HG03196 (cell line): ENCODE data around the gene SIT1.
"Not testable (repeated sequence)": the region's sequence is repeated elsewhere in the genome, so short reads cannot be mapped to it uniquely, and the experiment has no call there.

Source experiments
- ATAC-seq: cut with Tn5 transposase; IDR thresholded peaks from one replicate; pipeline ENCODE4 v1.9.1; 2021; ENCODE audit not compliant: unreplicated experiment

Gene SIT1

GRCh38 chr9:35660966-35661415 lies 10.3 kb upstream of the SIT1 start:
- ATAC-seq, result no peak

DNA sequence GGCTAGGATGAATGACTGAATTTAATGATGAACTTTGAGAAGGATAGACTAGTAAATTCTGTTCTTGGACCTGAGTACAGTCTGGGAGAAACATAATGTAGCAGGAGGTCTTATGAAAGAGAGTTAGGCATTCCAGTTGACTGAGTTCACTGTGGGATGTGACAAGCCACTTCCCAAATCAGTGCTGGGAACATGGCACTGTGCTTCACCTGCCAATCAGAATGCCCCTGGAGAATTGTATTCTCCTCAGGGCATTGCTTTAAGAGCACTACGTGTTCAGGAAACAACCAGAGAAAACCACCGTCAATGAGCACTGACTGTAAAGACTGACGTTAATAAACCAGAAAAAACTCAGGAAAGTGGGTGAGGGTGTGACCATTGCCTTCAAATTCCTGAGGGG lies 8.6 kb upstream of the SIT1 start:
- ATAC-seq, result no peak

DNA sequence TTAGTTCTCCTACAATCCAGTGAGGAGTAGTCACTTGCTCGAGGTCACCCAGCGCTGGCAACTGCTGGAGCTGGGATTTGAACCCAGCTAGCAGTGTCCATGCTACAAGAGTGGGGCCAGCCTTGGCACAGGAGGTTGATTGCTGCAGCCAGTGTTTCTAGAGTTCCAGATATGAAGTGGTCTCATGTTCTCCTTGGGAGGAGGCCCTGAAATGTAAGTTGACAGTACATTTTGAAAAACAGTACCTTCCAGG lies 8.2 kb upstream of the SIT1 start:
- ATAC-seq, result no peak

GRCh38 chr9:35658137-35658967 lies 7.6 kb upstream of the SIT1 start, which contains the start of gene CCDC107:
Gene CCDC107, plus strand, starts transcription at chr9:35658292. Its CDS starts 88 bp downstream, at chr9:35658380.
- peak; percentile 58 for ATAC-seq

- ATAC-seq, result peak; percentile 85
Measured at GRCh38 chr9:35657546-35658136, 6.9 kb upstream of the SIT1 start, which contains the start of gene RMRP. Gene RMRP, minus strand, starts transcription at chr9:35658019.

DNA sequence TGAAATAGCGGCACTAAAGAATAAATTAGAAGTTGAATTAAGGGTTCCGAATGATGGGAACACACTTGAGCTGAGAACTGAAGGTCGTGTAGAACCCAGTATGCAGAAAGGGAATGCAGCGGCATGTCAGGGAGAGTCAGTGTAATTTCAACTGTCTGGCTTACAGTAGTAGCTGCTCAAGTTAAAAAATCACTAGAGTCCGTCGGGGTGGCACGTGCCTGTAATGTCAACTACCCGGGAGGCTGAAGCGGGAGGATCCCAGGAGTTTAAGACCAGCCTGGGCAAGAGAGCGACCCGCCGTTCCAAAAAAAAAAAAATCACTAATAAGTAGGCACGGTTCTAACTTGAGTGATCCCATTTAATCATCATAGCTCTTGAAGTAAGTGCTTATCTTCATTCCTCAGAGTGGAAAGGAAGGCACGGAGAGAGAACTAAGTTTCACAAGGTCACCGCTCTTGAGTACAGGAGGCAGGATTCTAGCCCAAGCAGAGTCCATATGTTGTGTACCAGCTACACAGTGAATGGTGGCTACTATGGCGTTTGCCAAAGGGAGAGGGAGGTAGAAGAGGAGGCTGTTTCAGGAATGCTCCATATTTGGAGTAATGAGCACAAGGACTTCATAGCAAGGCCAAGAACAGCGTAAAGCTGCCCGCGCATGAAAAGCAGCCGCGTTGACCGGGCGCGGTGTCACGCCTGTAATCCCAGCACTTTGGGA lies 6.3 kb upstream of the SIT1 start:
- no peak for ATAC-seq

- ATAC-seq, result no peak
Measured at GRCh38 chr9:35656348-35656747, 5.6 kb upstream of the SIT1 start.

DNA sequence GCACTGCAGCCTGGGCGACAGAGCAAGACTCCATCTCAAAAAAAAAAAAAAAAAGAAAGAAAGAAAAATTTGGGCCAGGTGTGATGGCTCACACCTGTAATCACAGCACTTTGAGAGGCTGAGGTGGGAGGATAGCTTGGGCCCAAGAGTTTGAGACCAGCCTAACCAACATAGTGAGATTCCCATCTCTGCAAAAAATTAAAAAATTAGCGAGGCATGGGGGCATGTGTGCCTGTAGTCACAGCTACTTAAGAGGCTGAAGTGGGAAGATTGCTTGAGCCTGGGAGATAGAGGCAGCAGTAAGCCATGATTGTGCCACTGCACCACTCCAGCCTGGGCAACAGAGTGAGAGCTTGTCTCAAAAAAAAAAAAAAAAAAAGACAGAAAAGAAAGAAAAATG lies 2.9 kb upstream of the SIT1 start:
- no peak for ATAC-seq

DNA sequence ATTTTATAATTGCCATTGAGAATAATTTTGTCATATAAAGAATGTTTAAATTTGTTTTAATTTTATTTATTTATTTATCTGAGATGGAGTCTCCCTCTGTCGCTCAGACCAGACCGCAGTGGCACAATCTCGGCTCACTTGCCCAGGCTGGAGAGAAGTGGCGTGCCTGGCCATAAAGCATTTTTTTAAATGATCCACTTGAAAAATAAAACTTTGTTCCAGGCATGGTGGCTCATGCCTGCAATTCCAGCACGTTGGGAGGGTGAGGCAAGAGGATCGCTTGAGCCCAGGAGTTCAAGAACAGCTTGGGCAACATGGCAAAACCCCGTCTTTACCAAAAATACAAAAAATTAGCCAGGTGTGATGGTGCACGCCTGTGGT lies 2.1 kb upstream of the SIT1 start:
- ATAC-seq, result no peak

DNA sequence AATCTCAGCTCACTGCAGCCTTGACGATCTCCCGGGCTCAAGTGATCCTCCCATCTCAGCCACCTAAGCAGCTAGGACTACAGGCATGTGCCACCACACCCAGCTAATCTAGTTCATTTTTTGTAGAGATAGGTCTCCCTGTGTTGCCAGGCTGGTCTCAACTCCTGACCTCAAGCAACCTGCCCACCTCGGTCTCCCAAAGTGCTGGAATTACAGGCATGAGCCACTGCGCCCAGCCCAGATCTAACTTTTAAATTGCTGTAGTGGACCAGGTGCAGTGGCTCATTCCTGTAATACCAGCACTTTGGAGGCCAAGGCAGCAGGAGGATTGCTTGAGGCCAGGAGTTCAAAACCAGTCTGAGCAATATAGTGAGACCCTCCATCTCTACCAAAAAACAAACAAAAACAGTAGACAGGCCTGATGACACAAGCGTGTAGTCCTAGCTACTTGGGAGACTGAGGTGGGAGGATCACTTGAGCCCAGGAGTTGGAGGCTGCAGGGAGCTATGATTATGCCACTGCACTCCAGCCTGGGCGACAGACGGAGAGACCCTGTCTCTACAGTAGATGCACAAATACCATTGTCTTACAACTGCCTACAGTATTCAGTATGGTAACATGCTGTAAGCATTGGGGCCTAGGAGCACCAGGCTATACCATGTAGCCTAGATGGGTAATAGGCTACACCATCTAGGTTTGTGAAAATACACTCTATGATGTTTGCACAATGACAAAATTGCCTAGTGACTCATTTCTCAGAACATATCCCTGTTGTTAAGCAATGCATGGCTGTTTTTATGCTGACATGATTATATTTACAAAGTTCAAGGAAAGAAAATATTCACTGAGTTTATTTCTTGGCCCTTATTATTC lies 1.5 kb upstream of the SIT1 start:
- ATAC-seq, result no peak

DNA sequence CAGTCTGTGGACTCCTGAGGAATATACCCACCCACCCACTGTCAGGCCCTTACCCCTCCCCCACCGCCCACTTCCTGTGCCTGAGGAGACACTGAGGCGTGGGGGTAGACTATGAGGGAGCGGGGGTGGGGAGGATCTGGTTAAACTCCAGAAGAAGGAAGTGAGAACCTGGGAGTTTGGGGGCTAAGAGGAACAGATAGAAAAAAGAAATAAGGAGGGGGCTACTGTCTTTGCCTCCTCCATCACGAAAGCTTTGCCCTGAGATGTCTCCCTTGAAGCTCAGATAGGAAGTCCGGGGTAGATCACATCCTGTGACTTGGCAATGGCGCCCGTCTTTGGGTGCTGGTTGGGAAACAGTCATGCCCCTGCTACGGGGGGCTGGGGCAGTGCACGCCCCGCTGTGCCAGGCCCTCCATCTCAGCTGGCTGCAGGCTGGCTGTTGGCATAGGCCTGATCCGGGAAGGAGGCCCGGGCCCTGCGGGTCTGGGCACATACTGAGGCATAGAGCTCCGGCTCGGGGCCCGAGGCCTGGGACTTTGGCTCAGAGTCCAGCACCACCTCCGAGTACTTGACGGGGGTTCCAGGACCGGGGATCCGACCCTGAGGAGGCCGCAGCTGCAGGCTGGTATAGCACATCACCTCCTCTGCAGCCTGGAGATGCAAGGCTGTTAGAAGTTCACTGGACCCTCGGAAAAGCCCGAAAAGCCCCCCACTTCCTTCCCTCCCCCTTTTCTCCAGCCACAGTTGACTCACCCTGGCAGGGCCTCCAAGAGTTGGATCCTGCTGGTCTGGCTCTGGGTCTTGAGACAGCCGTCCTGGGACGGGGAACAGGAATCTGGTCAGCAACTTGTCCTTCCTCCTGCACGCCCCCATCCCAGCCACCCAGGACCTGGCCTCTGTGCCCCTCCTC lies 1.0 kb downstream of the SIT1 start:
- no peak for ATAC-seq

- ATAC-seq, result peak; percentile 82
Measured at GRCh38 chr9:35646533-35647265, 4.0 kb downstream of the SIT1 start.

- peak; percentile 1 for ATAC-seq
Measured at GRCh38 chr9:35646153-35646532, 4.6 kb downstream of the SIT1 start.

GRCh38 chr9:35645736-35646135 lies 5.0 kb downstream of the SIT1 start:
- ATAC-seq, result not testable (repeated sequence)

GRCh38 chr9:35643046-35643445 lies 7.7 kb downstream of the SIT1 start:
- no peak for ATAC-seq

GRCh38 chr9:35641478-35641877 lies 9.3 kb downstream of the SIT1 start:
- not testable (repeated sequence) for ATAC-seq

- ATAC-seq, result not testable (repeated sequence)
Measured at GRCh38 chr9:35640431-35640830, 10.3 kb downstream of the SIT1 start.

GRCh38 chr9:35639631-35640030 lies 11.1 kb downstream of the SIT1 start:
- no peak for ATAC-seq

DNA sequence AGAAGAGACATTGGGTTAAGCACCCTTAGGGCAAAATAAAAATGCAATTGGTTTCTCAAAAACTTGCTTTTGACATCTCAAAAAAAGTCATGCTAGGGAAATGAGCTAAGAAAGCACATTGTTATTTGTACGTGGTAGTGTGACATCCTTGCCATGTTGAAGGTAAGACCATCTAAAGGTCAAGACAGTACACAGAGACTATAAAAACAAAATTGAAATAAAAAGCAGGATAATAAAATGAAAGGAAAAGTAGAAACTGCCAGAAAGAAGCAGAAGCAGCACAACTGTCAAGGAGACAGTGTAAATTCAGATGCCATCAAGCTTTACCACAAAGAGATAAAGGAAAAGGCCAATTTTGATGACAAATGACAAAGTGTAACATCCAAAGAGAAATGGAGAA lies 11.5 kb downstream of the SIT1 start:
- ATAC-seq, result not testable (repeated sequence)
